HepG2 (cell line): ENCODE data around the gene GPR31. TPM values are rescaled to one million over a fixed set of nuclear protein-coding genes. Genes with fewer than 3 reads are reported as not detected.

Experiments used
- ARID2 ChIP-seq: sonication (generic); formaldehyde crosslinking; IDR thresholded peaks from 2 replicates; pipeline ENCODE4 v1.8.1; 2022; ENCODE audit warnings: mild to moderate bottlenecking, missing genetic modification reagents, borderline replicate concordance
- CCDC6 ChIP-seq: sonication (generic); formaldehyde crosslinking; IDR thresholded peaks from 2 replicates; pipeline ENCODE4 v1.8.1; 2022; ENCODE audit warnings: mild to moderate bottlenecking, missing genetic modification reagents, moderate library complexity
- CEBPG ChIP-seq: IDR thresholded peaks from 2 replicates; pipeline ENCODE4 v1.6.1; 2016
- EHMT2 ChIP-seq: fragments of 200-600 bp; sonication (generic); IDR thresholded peaks from 2 replicates; pipeline ENCODE4 v1.7.0; 2017; ENCODE audit warnings: antibody characterized with exemption, low read depth, low read length, borderline replicate concordance
- FOSL2 ChIP-seq: sonication (generic); formaldehyde crosslinking; IDR thresholded peaks from 2 replicates; pipeline ENCODE4 v1.4.0; 2020; ENCODE audit warnings: missing genetic modification reagents
- NR3C1 ChIP-seq: sonication (generic); formaldehyde crosslinking; IDR thresholded peaks from 2 replicates; pipeline ENCODE4 v1.4.0; 2020; ENCODE audit warnings: missing genetic modification reagents
- SAP130 ChIP-seq: IDR thresholded peaks from 2 replicates; pipeline ENCODE4 v1.6.1; 2016; ENCODE audit warnings: low read depth
- SKI ChIP-seq: fragments of 450-650 bp; IDR thresholded peaks from one replicate; pipeline ENCODE4 v1.6.1; 2018; ENCODE audit warnings: mild to moderate bottlenecking; ENCODE audit not compliant: partially characterized antibody
- ZBTB25 ChIP-seq: IDR thresholded peaks from 2 replicates; pipeline ENCODE4 v1.6.1; 2018; ENCODE audit warnings: missing genetic modification reagents
- ZBTB46 ChIP-seq: sonication (generic); formaldehyde crosslinking; IDR thresholded peaks from 2 replicates; pipeline ENCODE4 v1.4.0; 2020; ENCODE audit warnings: mild to moderate bottlenecking, missing genetic modification reagents, borderline replicate concordance
- ZIK1 ChIP-seq: sonication (generic); formaldehyde crosslinking; IDR thresholded peaks from 2 replicates; pipeline ENCODE4 v1.5.0; 2020; ENCODE audit warnings: mild to moderate bottlenecking, low read depth, missing genetic modification reagents, borderline replicate concordance
- ZKSCAN1 ChIP-seq: fragments of 150-350 bp; IDR thresholded peaks from 2 replicates; pipeline ENCODE4 v1.6.1; 2014; ENCODE audit warnings: low read length
- ZKSCAN5 ChIP-seq: sonication (generic); formaldehyde crosslinking; IDR thresholded peaks from 2 replicates; pipeline ENCODE4 v1.5.1; 2020; ENCODE audit warnings: mild to moderate bottlenecking, missing genetic modification reagents
- ZNF101 ChIP-seq: sonication (generic); formaldehyde crosslinking; IDR thresholded peaks from 2 replicates; pipeline ENCODE4 v1.4.0; 2020; ENCODE audit warnings: mild to moderate bottlenecking, low read depth, missing genetic modification reagents, borderline replicate concordance
- ZNF253 ChIP-seq: sonication (generic); formaldehyde crosslinking; IDR thresholded peaks from 2 replicates; pipeline ENCODE4 v1.8.0; 2022; ENCODE audit warnings: mild to moderate bottlenecking, missing genetic modification reagents, borderline replicate concordance
- ZNF318 ChIP-seq: sonication (generic); formaldehyde crosslinking; IDR thresholded peaks from 2 replicates; pipeline ENCODE4 v1.4.0; 2020; ENCODE audit warnings: mild to moderate bottlenecking, missing genetic modification reagents
- ZNF660 ChIP-seq: sonication (generic); formaldehyde crosslinking; IDR thresholded peaks from 2 replicates; pipeline ENCODE4 v1.5.1; 2020; ENCODE audit warnings: mild to moderate bottlenecking, low read depth, missing genetic modification reagents, borderline replicate concordance
- ZNF724P ChIP-seq: sonication (generic); formaldehyde crosslinking; IDR thresholded peaks from 2 replicates; pipeline ENCODE4 v1.8.0; 2022; ENCODE audit warnings: missing genetic modification reagents, borderline replicate concordance
- polyA plus RNA-seq, 8 experiments: library from polyadenylated mRNA; depleted of rRNA in 3 of 8; stranded (reverse) in 7 of 8; unstranded in 1 of 8; fragments of >200 nt; fragmentation: Illumina TruSeq in 4 of 8; extraction: Trizol in 4 of 8; gene quantifications; 2 replicates each; pipeline versions ENCODE4 v1.2.1 to v1.2.3, GENCODE V29; 2011 to 2016; ENCODE audit warnings: low read depth in 4 of 8, missing spikeins in 1 of 8, mixed read lengths in 1 of 8; ENCODE audit not compliant: insufficient read depth in 1 of 8
- total RNA-seq, 5 experiments: library from RNA; depleted of rRNA; stranded (reverse); fragments of >200 nt; fragmentation: Illumina TruSeq; extraction: Trizol; gene quantifications; 2 replicates each; pipeline ENCODE4 v1.2.3, GENCODE V29; 2016; ENCODE audit warnings: low read depth in 1 of 5

Gene GPR31
- total and polyA plus RNA-seq, 2 of the 13 experiments (the other 11 are each of a cell fraction or from before 2014, with no cell fraction given) = not detected

GRCh38 chr6:167122041-167122826 is 35.5 kb downstream of the GPR31 start (continued):
- TF ChIP-seq ZNF318 (CRISPR knock-in tag) (no peak), NR3C1 (CRISPR knock-in tag) (no peak), ZNF660 (CRISPR knock-in tag) (no peak), ZKSCAN1 (no peak), ZIK1 (CRISPR knock-in tag) (no peak), ZNF253 (CRISPR knock-in tag) (no peak), ZKSCAN5 (CRISPR knock-in tag) (0 out of 2 replicates have a peak, but pooled peaks have one; percentile 50), SKI (no peak), SAP130 (no peak), EHMT2 (no peak), ZBTB25 (CRISPR knock-in tag) (no peak), ARID2 (no peak), ZNF101 (CRISPR knock-in tag) (no peak), CEBPG (CRISPR knock-in tag) (no peak), ZBTB46 (no peak), CCDC6 (CRISPR knock-in tag) (no peak), FOSL2 (CRISPR knock-in tag) (no peak), ZNF724P (no peak)
